Activated naive CD4-positive, alpha-beta T cell treated with Interleukin-2 at 50 U/mL for 16 hours (primary cell): ENCODE data around the gene WNT3A.
"Not testable (repeated sequence)": the region's sequence is repeated elsewhere in the genome, so short reads cannot be mapped to it uniquely, and the experiment has no call there.

Experiments
- DNase-seq: peaks from one replicate; pipeline ENCODE4 v3.0.0-alpha.2; 2020

WNT3A gene

DNA sequence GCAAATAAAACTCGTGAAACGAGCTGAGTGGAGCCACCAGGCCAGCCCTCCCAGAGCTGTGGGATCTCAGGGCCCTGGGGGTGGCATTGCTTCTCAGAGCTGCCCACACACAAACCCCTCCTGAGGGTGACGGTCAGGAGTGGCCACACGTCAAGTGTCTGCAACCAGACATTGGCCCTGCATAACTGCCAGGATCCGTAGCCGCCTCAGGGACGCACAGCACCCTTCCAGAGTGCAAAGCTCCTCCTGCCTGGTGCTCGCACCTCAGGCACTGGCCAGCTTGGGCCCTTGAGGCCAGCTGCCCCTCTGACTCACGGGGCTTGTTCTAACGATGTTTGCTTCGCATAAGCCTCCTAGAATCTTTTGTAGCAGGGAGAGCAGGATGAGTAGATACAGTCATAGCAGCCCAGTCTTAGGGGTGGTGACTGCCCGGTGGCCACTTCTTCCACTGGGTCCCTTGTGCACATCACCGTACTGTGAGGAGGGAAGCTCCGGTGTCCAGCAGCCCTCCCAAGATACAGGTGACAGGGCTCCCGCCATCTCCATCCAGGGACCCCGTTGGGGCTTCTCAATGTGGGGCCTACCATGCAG, 5.0 kb downstream of the WNT3A start:
- DNase-seq, result no peak

DNA sequence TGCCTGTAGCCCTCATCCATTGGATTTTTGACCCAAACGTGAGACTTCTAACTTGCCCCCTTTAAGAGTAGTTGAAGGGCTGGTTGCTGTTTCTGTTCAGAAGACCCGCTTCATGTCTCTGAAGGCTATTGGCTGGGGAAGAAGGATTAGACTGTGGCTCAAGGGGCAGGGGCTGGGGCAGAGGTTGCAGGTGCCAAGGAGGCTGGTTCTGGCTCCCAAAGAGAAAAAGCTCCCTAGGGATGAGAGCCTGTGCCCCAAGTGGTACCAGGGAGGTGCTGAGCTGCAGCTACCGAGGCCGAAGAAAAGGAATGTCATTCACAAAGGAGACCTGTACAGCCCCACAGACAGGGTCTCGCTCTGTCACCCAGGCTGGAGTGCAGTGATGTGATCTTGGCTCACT, 5.8 kb downstream of the WNT3A start:
- DNase-seq, result no peak

DNA sequence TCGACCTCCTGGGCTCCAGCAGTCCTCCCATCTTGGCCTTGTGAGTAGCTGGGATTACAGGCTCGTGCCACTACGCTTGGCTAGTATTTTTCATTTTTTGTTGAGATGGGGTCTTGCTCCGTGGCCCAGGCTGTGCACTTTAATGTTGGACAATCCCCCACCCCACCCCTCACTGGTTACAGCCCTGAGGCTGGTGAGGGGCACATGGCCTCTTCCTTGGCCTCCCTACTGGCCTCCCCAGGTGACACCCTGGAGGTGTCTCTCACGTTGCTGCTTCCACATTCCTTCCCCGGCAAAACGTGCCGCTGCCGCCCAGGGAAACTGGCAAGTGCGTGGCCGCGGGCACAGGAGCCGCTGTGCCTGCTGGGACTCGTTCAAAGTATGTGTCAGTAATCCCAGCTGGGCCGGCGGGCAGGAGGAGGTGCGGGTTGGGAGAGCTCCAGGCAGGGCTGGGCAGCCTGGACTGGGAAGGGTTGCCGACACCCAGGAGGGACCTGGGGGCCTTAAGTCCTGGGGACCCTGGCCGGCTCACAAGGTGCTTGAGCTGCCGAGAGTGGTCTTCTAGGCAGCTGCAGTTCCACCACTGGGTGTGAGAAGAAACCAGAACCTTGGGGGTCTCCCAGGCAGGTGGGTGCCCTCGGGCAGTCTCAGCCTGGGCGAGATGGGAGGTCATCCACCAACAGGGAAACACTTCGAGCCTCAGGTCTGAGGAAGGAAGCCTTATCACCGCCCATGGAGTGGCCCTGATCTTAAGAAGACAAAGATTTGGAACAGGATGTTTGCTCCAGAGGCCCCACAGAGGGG, 6.5 kb downstream of the WNT3A start:
- DNase-seq, result no peak

DNA sequence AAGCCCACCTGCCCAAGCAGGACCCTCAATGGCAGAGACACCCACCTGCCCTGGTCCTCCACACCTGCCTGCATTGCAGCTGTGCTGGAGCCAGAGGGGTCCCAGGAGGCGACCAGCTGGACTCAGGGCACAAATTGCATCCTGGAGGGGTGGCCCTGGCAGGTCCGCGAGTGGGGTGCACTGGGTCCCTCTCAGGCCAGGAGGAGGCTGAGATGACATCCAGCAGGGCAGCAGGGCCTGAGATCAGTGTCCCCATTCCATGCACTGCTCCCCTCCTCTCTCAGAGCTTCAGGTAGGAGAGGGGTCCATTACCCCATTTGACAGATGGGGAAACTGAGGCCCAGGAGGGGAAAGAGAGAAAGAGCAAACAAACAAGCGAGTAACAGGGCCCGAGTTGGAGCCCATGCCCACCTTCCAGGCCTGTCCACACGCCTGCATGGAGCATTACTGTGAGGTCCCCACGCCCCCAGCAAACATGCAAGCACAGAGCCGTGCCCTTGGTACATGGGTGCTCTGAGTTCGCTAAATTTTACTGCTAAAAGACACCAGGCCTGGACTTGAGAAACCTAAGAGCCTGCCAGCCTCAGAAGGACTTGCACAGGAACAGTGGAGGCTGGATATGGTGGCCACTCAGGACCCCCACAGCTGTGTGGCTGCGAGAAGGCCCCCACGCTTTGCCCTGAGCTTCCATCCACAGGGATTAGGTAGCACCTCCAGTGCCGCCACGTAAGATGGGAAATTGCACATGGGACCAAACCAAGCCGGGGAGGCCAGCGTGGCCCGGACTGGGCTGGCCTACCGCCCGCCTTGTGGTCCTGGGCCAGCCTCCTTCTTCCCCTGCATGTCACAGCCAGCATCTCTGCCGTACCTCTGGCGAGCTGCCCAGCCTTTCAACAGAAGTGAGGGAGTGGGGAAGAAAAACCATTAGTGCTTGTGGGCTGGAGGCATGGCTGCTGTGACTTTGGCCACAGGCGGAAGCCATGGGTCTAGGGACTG, 7.4 kb downstream of the WNT3A start:
- no peak for DNase-seq

DNA sequence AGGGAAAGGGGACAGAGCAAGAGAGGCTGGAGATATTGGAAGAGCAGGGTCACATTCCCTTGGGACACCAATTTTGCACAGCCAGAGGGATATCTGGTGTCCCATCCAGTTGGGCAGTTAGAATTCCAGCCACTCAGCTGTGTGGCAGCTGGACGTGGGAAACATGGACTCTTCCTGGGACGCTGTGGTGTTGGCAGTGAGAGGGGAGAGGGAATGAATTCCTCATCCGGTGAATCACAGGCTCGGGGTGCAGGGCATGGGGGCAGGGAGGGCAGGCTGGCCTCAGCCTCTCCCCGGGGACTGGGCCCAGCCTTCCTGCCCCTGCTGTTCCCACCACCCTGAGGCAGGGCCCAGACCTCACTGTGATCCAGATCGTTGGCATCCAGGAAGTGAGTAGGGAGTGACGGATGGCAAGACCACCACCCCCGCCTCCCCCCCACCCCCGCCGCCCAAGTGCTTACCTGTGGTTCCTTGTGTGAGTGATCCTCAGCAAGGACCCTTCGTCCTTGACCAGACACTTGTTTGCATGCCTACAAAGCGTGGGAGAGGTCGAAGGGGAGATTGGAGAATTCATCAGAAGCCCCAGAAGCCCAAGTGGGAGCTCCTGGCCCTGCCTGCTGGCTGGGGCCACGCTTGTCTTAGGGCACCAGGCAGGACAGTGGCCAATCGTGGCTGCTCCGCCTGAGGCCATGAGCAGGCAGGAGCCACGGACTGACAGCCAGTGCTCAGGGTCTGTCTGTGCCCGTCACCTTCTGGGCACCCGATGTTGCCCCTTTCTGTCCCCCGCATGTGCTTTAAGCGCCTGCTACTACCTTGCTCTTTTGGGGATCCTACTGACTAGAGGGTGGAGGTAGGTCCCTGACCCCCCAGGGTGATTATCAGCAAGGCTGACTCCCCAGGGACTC, 8.7 kb downstream of the WNT3A start:
- no peak for DNase-seq

DNA sequence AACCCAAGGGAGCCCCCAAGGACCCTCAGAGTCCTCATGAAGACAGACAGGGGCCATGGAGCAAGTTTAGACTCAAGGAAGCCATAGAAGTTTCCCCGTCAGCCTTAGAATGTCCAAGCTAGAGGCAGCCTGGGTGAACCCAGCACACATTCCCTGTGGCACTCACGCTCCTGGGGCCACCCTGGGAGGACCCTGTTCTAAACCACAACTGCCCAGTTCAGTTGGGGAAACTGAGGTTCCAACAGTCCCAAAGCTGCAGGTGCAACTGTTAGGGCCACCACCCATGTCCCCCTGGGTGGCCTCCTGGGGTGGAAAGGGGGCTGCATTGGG, 9.3 kb downstream of the WNT3A start:
- DNase-seq, result no peak

DNA sequence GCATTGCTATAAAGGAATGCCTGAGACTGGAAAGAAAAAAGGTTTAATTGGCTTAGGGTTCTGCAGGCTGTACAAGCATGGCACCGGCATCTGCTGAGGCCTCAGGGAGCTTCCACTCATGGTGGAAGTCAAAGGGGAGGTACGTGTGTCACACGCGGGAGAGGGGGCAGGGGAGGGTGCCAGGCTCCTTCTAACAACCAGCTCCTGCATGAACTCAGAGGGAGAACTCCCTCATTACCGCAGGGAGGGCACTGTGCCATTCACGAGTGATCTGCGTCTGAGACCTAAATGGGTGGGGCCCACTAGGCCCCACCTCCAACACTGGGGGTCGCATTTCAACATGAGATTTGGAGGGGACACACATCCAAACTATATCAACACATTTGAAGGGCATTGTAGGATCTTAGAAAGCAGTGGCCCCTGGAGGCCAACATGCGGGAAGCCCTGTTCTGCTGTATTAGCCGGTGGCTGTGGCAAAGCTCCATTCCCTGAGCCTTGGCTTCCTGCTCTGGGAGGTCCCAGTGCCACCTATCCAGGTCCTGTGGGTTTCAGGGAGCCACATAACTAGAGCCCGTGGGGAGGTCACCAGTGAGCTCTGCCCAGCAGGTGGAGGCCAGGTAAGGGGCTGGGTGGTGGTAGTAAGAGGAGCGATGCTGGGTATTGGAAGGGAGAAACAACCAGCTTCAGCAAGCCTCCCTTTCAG, 10.0 kb downstream of the WNT3A start:
- no peak for DNase-seq

DNA sequence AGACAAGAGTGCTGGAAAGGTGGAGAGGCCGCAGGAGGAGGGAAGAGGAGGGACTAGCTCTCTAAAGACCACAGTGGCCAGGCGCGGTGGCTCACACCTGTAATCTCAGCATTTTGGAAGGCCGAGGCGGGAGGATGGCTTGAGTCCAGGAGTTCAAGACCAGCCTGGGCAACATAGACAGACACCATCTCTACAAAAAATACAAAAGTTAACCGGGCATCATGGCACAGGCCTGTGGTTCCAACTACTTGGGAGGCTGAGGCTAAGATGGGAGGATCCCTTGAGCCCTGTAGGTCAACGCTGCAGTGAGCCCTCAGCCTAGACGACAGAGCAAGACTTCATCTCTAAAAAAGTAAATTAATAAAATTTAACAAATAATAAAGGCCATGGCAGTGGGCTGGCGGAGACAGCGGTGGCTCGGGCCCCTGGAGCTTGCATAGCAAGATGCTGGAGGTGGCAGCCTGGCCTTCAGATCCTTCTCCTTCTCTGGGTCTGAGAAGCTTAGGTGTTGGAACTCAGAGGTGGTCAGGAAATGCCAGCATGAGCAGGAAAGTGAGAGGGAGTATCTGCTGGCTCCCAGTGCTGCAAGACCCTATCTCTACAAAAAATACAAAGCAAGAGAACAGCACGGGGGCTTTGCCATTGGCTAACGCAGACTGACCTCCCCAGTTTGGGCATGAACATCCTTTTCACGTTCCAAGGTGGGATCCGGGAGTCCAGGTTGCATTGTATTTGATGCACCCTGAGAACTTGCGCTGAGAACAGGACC, 10.7 kb downstream of the WNT3A start:
- no peak for DNase-seq

DNA sequence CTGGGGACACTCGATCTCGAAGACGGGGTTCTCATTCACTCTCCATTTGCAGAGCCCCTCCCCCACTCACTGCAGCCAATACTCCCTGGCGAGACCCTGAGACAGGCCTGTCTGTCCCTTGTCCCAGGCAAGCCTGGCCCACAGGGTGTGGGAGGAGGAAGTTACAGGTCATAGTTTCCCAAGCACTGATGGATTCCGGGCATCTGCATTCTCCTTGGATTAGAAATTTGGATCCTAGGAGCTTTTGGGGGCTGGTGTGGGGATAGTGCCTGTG, 11.3 kb downstream of the WNT3A start:
- no peak for DNase-seq

DNA sequence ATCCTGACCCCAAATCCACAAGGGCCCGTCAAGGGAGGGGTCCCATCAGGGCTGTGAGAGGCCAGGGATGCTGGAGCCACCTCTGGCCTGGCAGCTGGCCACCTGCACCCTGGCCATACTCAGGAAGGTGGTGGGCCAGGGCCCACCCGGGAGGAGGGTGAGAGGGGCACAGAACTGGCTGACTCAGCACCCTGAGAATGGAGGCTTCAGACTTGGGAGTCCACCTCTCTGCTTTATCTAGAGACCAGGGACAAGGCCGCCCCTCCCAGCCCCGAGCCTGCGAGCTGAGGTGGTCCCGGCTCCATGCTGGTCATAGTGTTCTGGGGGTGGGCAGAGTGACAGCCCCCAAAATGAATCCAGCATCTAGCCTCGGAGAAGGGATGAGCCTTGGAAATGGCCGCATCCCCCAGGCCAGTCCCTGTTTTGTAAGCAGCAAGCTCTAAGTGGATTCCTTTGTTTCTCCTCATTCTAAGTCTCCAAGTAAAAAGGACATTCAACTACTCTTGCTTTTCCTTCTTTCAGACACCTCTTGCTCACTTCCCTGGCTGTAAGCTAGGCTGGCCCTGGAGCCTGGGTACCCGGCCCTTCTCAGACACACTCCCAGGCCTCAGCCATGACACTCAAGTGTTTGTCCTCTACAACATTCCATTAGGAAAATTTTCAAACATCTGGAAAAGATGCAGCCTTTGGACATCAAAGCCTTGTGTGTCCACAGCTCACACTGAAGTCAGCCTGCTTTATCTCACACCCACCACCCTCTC, 12.3 kb downstream of the WNT3A start:
- no peak for DNase-seq

DNA sequence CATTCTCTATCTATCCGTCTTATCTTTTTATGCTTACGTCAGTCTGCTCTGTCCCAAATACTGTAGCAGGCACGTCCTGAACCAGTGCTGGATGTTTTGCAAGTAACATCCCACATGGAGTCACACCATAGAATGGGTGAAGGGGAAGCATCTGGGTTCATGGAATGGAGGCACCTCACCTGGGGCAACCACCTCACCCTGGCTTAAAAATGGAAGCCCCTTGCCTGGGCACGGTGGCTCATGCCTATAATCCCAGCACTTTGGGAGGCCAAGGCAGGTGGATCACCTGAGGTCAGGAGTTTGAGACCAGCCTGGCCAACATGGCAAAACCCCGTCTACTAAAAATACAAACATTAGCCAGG, 12.9 kb downstream of the WNT3A start:
- not testable (repeated sequence) for DNase-seq

DNA sequence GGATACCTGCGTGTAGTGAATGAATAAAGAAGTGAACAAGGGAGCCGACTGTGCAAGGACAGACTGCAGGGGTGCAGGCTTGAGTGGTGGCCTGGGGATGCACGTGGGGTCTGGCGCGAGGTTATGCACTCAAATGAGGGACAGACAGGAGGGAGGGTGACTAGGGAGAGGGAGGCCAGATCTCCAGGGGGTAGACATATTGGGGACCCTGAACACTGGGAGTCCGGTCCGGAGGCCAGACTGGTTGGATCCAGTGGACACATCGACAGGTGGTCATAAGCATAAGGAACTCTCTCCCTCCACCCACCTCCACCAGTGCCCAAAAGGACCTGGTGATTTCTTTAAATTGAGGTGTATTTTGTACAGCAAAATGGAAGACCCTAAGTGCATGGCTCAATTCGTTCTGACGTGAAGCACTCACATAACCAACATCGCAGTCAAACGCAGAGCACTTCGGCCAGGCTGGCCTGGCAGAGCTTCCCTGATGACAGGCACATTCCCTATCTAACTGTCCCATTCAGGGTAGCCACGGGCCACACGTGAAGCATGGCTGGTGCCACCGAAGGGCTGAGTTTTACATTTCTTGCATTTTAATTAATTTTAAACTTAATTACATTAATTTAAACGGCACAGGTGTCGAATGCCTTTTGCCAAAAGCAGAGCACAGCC, 14.0 kb downstream of the WNT3A start:
- no peak for DNase-seq

DNA sequence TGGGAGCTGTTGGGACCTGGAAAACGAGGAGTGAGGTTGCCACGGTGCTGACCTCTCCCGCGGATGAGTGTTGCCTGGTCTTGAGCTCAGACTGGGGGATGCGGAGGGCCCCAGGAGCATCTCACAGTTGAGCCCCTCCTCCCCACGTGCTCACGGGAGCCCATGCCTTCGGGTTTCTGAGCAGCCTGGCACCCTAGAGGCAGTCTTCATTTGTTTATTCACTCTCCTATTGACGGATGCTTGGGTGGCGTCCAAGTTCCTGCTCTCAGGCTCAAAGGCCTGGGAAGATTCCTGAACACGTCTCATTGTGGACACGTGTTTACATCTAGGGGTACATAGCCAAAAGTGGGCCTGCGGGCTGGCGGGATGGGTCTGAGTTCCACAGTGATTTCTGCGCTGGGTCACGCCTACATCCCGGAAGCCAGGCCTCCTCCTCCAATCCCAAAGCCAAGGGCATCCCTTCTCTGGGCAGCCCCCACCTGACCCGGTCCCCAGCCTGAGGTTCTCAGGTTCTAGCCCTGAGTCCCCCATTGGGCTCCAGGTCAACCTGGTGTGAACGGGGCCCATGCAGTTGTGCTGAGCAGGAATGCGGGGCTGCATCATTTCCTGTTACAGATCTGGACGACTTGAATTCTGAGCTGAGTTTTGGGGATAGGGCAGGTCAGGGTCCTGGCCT, 14.7 kb downstream of the WNT3A start:
- DNase-seq, result no peak

DNA sequence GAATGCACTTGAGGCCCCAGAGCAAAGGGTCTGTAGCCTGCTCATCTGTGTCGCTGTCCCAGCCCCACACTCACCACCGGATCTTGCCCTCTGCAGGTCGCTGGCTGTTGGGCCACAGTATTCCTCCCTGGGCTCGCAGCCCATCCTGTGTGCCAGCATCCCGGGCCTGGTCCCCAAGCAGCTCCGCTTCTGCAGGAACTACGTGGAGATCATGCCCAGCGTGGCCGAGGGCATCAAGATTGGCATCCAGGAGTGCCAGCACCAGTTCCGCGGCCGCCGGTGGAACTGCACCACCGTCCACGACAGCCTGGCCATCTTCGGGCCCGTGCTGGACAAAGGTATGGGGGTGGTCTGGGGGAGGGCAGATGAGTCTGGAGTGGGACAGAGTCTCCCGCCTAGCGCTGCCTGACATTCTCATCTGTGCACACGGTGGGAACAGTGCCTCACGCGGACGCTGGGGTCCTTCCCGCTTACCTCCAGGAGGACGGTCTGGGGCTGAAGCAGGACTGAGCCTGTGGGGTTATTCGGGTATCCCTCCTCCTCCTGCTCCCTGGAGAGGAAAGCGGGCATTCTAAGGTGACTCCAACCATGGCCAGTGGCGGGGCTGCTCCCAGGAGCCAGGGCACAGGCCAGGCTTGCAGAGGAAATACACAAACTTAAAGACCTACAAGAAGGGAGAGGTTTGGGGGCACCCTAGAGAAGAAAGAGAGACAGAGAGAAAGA, 15.9 kb downstream of the WNT3A start:
- DNase-seq, result no peak

DNA sequence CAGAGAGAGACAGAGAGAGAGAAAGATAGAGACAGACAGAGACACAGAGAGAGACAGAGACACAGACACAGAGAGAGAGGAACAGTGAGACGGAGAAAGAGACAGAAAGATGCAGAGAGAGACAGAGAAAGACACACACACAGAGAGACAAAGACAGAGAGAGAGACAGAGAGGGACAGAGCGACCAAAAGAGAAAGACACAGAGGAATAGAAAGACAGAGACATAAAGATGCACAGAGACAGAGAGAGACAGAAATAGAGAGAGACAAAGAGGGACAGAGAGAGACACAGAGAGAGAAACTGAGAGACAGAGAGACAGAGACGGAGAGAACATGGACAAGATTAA, 16.5 kb downstream of the WNT3A start:
- DNase-seq, result no peak

DNA sequence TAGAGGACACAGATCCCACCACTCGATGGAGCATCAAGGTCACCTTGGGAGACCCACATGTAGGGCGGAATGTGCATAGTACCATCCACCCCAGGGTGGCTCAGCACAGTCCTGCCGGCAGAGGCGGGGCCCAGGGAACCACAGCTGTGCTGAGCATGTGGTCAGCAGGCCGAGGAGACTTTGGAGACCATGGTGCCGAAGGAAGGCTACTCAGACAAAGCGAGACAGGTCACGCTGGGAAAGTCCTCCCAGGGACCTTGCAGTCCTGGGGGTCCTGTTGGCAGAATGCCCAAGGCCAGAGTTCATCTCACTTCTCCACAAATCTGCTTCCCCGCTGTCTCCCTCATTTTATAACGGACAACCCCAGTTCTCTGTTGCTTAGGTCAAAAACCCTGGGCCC, 22.5 kb downstream of the WNT3A start:
- DNase-seq, result no peak

DNA sequence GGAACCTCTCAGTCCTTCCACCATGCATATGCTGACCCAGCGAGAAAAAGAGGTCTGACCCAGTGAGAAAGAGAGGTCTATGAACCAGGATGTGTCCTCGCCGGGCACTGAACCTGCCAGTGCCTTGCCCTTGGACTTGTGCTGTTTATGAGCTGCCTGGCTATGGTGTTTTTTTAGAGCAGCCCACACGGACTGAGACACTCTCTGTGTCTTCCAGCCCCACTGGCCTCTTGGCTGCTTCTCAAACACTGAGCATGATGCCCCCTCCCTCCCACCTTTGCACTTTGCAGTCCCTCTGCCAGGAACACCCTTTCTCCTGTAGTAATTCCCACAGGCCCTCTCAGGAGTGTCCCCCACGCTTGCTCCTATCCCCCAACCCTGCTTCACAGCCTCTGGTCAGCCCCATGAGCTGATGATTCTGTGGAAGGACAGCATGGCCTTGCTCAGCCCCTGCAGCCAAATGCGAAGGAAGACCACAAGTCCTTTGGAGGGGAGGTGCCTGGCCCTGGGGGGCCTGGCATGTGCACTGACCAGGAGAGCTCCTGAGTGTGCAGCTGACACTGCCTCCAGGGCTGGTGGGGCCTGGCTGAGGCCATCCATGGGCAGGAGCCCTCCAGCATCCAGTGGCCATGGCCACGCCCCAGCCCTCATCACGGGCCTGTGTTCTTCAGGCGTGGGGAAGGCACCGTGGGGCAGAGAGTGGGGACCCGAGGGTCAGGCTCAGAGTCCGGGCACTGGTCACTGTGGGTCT, 23.8 kb downstream of the WNT3A start:
- no peak for DNase-seq

DNA sequence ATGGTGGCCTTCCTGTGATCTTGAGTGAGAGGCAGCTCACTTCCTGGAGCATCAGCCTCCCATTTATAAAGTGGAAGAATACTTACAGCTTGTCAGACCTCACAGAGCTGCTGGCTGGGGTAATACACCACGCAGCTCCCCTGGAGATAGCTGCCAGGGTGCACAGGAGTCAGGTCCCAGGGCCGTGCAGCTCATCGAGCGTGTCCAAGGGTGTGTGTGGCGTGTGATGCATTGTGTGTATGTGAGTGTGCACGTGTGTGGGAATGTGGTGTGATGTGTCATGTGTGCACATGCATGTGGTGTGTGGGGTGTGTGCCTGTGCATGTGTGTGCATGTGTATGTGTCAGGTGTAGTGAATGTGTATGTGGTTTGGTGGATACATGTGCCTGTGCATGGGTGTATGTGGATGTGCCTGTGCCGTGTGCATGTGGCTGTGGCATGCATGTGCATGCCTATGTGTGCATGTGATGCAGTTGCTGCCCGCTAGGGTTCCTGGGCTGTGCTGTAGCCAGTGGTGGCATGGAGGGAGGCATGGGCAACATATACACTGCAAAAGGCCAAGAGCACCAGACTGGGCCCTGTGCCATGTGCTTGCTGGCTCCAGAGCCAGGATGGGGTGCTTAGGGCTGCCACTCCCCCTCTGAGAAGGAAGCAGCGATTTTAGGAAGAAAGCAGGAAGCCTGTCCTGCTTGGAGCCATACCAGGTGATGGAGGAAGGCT, 24.6 kb downstream of the WNT3A start:
- DNase-seq, result no peak
